DMS 273 treated with DMSO at 0.1 percent for 48 hours (cell line): ENCODE results near the gene DUSP21.
"Not testable (repeated sequence)": the region's sequence is repeated elsewhere in the genome, so short reads cannot be mapped to it uniquely, and the experiment has no call there.

Source experiments
- DNase-seq: peaks from one replicate; lab custom pipeline; 2025; lab: John Stamatoyannopoulos, UW

The DUSP21 gene

DNA sequence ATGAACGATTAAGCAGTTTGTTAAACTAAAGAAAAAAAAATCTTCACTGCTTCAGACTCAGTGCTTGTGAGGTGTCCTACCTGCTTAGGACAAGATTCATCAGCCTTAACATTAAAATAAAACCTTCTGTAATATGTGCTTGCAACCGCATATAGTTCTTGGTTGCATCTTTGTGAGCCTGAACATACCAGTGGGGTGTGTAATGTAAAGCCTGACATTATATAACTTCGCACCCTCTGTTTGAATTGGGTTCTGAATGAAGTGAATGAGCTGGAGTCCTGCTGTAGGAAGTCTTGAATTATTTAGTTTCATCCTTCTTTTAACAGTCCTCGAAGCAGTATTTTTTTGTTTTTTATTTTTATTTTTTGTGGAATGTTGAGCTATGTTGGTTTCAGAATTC is 32.3 kb downstream of the DUSP21 start:
- DNase-seq, result no peak

DNA sequence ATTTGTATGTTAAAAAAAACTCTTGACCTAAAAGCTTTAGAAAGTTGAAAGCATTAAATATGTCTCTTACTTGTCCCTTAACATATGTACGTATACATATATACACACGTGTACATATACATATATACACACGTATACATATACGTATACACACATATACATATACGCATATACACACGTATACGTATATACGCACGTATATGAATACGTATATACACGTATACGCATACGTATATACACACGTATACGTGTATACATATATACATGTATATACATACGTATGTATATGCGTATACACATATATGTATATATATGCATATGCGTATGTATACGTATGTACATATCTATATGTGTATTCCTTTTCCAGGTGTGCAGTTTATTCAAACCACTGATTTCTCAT is 32.9 kb downstream of the DUSP21 start:
- no peak for DNase-seq

DNA sequence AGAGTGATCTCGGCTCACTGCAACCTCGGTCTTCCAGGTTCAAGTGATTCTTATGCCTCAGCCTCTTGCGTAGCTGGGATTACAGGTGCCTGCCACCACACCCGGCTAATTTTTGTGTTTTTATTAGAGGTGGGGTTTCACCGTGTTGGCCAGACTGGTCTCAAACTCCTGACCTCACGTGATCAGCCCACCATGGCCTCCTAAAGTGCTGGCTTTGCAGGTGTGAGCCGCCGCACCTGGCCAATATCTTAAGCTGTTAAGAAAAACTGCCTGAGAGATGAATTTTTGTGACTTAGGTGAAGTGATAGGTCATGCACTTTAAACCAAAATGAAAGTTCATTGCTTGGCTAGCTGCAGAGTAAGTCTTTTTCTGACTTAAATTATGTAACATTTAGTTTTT is 35.0 kb downstream of the DUSP21 start:
- DNase-seq, result no peak

DNA sequence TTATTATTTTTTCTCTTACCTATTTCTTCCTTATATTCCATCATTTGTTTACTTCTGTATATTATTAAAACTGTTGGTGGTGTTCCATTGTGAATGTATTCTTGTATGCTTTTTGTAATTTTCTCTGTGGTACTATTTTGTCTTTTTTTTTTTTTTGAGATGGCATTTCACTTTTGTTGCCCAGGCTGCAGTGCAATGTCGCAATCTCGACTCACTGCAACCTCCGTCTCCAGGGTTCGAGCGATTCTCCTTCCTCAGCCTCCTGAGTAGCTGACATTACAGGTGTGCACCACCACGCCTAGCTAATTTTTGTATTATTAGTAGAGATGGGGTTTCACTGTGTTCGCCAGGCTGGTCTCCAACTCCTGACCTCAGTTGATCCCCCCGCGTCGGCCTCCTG is 37.7 kb downstream of the DUSP21 start:
- DNase-seq, result no peak

DNA sequence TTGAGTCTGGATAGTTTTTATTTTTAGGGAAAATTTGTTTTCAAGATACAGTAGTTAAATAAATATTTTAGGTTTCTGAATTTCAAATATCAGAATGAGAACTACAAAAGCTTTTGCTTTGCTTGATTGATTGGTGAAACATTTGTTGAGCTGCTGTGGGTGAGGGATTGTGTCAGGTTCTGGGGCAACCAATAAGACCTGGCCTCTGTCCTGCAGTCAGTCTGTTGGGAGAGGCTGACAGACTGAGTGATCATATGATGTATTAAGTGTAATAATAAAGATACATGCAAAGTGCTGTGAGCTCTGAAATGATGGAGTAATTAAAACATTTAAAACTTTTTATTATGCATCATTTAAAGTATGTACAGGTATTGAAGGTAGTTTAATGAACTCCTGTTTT is 38.8 kb downstream of the DUSP21 start:
- no peak for DNase-seq

DNA sequence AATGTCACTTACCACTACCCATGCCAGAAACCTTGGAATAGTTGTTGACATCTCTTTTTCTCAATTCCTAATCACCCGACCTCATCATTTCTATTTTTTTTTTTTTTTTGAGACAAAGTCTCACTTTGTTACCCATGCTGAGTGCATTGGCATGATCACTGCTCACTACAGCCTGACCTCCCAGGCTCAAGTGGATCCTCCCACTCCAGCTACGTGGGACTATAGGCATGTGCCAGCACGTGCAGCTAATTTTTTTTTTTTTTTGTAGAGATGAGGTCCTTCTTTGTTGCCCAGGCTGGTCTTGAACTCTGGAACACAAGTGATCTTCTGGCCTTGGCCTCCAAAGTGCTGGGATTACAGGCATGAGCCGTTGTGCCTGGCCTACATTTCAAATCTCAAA is 41.1 kb downstream of the DUSP21 start:
- no peak for DNase-seq

DNA sequence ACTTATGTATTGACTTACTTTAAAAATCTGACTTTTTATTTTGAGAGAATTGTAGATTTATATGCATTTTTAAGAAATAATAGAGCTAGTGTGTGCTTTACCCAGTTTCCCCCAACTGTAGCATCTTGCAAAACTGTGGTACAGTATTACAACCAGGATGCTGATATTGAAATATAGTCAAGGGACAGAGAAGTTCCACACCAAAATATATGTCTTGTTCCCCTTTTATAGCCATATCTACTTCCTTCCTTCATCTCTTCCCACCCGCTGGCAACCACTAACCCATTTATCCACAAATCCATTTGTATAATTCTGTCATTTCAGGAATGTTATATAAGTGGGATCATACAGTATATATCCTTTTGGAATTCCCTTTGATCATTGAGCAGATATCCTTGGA is 46.0 kb downstream of the DUSP21 start:
- DNase-seq, result no peak

DNA sequence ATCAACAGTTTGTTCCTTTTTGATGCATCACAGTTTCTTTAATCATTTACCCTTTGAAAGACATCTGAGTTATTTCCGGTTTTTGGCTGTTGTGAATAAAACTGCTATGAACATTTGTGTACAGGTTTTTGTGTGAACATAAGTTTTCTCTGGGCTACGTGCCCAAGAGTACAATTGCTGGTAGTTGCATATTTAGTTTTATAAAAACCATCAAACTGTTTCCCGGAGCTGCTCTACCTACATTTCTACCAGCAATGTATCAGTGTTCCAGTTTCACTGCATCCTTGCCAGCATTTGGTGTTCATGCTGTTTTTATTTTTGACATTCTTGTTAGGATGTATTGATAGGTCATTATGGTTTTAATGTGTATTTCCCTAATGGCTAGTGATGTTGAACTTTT is 46.4 kb downstream of the DUSP21 start:
- no peak for DNase-seq

DNA sequence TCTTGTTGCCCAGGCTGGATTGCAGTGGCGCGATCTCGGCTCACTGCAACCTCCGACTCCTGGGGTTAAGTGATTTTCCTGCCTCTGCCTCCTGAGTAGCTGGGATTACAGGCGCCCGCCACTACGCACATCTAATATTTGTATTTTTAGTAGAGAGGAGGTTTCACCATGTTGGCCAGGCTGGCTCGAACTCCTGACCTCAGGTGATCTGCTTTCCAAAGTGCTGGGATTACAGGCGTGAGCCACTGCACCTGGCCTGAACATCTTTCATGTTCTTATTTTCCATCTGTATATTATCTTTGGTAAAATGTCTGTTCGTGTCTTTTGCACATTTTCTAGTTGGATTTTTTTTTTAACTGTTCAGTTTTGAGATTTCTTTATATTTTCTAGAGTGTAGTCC is 46.9 kb downstream of the DUSP21 start:
- DNase-seq, result not testable (repeated sequence)

DNA sequence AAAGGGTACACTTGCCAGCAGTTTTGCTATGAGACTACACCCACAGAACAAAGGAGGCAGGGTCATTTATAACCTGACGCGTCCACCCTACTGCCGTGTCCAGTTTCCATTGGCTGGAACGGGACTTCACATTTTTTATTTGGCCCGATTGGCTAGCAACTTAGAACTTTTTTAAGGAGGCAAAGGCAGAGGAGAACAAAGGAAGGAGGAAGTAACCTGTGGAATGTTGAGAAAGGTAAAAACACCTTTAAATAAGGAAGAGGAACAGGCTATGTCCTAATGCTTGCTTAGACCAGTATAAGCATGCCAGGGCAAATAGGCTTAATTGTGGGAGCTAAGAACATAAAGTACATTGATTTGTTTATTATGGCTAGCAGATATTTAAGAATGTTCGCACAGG is 47.8 kb downstream of the DUSP21 start:
- DNase-seq, result no peak
